ENCODE results near the gene CYP2U1. TPM values are rescaled to one million over a fixed set of nuclear protein-coding genes. Genes with fewer than 3 reads are reported as not detected.

CYP2U1 gene
- total and polyA plus RNA-seq, 2 experiments from 2014 or later, result 3.2 to 9.9 TPM

- Histone ChIP-seq H3K79me2 (replicated peaks; ENCODE audit: insufficient read depth) (no peaks in the 10 kb centered on the region; the same call in 1 of the 2 replicates), H3K9me2 (ENCODE audit: insufficient read depth) (no peaks in the 10 kb centered on the region), H3K4me2 (peak overlapping the region; percentile 92), H3K27me3 (ENCODE audit: insufficient read depth) (peaks cover 38% of the 10 kb centered on the region), H3K4me3 (peak overlapping the region; percentile 67), H3F3A (replicated peaks; ENCODE audit: low read depth) (0 out of 2 replicates have a peak, but pooled peaks cover 7% of the 10 kb centered on the region), H2AFZ (peak overlapping the region; percentile 94), H3K36me3 (ENCODE audit: insufficient read depth) (no peaks in the 10 kb centered on the region; the same call in 1 of the 2 replicates), H4K20me1 (replicated peaks; ENCODE audit: insufficient read depth) (no peaks in the 10 kb centered on the region; the same call in 1 of the 2 replicates), H3K4me1 (ENCODE audit: insufficient read depth) (peaks cover 7% of the 10 kb centered on the region; the same call in 1 of the 2 replicates), H3K27ac (ENCODE audit: low read depth) (no peak overlapping the region)
- H3K4me1 Mint-ChIP-seq, result peaks cover 15% of the 10 kb centered on the region; the same call in 2 of the 3 replicates
- H3K9me3 Mint-ChIP-seq, result no peaks in the 10 kb centered on the region; the same call in 2 of the 3 replicates
- peak overlapping the region; percentile 79 for H3K4me3 Mint-ChIP-seq
- DNase-seq (ENCODE audit: low spot score), result peak; percentile 22
- peak; percentile 4 for ATAC-seq
- TF ChIP-seq REST (IDR thresholded peaks at IDR 0.05; ENCODE audit: unreplicated experiment) (no peak), CREB1 (CRISPR knock-in tag; IDR thresholded peaks at IDR 0.05; ENCODE audit: low read depth) (no peak), ZNF331 (CRISPR knock-in tag; IDR thresholded peaks at IDR 0.05; ENCODE audit: low read depth) (no peak)
- no peak overlapping the region for H3K27ac Mint-ChIP-seq
- H3K36me3 Mint-ChIP-seq (ENCODE audit: low read depth), result no peaks in the 10 kb centered on the region; the same call in 2 of the 3 replicates
- H3K27me3 Mint-ChIP-seq (ENCODE audit: insufficient read depth, low read depth, poor library complexity), result peaks cover 15% of the 10 kb centered on the region
These were observed 499 bp downstream of the CYP2U1 start for GRCh38 chr4:107931775-107932321.

GRCh38 chr4:107935246-107935645, 3.9 kb downstream of the CYP2U1 start:
- Histone ChIP-seq H3K36me3 (ENCODE audit: insufficient read depth) (no peaks in the 10 kb centered on the region; the same call in 1 of the 2 replicates), H4K20me1 (replicated peaks; ENCODE audit: insufficient read depth) (peaks cover 7% of the 10 kb centered on the region; the same call in 1 of the 2 replicates), H3K79me2 (replicated peaks; ENCODE audit: insufficient read depth) (no peaks in the 10 kb centered on the region; the same call in 1 of the 2 replicates), H3K4me2 (no peak overlapping the region), H3K4me3 (no peak overlapping the region), H2AFZ (no peak overlapping the region), H3F3A (replicated peaks; ENCODE audit: low read depth) (0 out of 2 replicates have a peak, but pooled peaks cover 7% of the 10 kb centered on the region), H3K4me1 (ENCODE audit: insufficient read depth) (peaks cover 7% of the 10 kb centered on the region; the same call in 1 of the 2 replicates), H3K27me3 (ENCODE audit: insufficient read depth) (peaks cover 25% of the 10 kb centered on the region), H3K9me2 (ENCODE audit: insufficient read depth) (no peaks in the 10 kb centered on the region), H3K27ac (ENCODE audit: low read depth) (no peak overlapping the region)
- Mint-ChIP-seq H3K36me3 (ENCODE audit: low read depth) (no peaks in the 10 kb centered on the region; the same call in 2 of the 3 replicates), H3K4me1 (peaks cover 15% of the 10 kb centered on the region; the same call in 2 of the 3 replicates), H3K9me3 (no peaks in the 10 kb centered on the region; the same call in 2 of the 3 replicates), H3K27ac (no peak overlapping the region), H3K27me3 (ENCODE audit: insufficient read depth, low read depth, poor library complexity) (peaks cover 16% of the 10 kb centered on the region), H3K4me3 (no peak overlapping the region)
- no peak for ATAC-seq
- no peak for DNase-seq (ENCODE audit: low spot score)
- TF ChIP-seq ZNF114 (CRISPR knock-in tag; IDR thresholded peaks at IDR 0.05) (no peak), CREB1 (CRISPR knock-in tag; IDR thresholded peaks at IDR 0.05; ENCODE audit: low read depth) (no peak), ETS1 (IDR thresholded peaks at IDR 0.05) (no peak), EZH2phosphoT487 (IDR thresholded peaks at IDR 0.05; ENCODE audit: unreplicated experiment) (no peak), EZH2 (IDR thresholded peaks at IDR 0.05; ENCODE audit: low read depth, unreplicated experiment) (no peak), JUNB (IDR thresholded peaks at IDR 0.05; ENCODE audit: unreplicated experiment) (no peak), ZNF462 (CRISPR knock-in tag; IDR thresholded peaks at IDR 0.05) (no peak), ZNF331 (CRISPR knock-in tag; IDR thresholded peaks at IDR 0.05; ENCODE audit: low read depth) (no peak), NANOG (IDR thresholded peaks at IDR 0.05; ENCODE audit: borderline replicate concordance) (no peak)
